SU-DHL-6 (cell line): ENCODE results near the gene CRYBG3.
"Not testable (repeated sequence)": the region's sequence is repeated elsewhere in the genome, so short reads cannot be mapped to it uniquely, and the experiment has no call there.

ENCODE experiments used
- H2AFZ ChIP-seq: fragments of 200-600 bp; sonication (generic); 2 replicates; pipeline ENCODE4 v1.6.1; 2014; ENCODE audit warnings: low read depth, mild to moderate bottlenecking, moderate library complexity, mixed read lengths, antibody characterized with exemption, low read length; ENCODE audit not compliant: severe bottlenecking
- H3F3A ChIP-seq: fragments of 200-600 bp; shearing (Covaris generic); 2 replicates; pipeline ENCODE4 v1.6.0; 2016; ENCODE audit warnings: antibody characterized with exemption, mild to moderate bottlenecking; ENCODE audit not compliant: insufficient read depth
- H3K27ac ChIP-seq: fragments of 200-600 bp; sonication (generic); 2 replicates; pipeline ENCODE4 v1.5.1; 2016; ENCODE audit warnings: low read depth, mild to moderate bottlenecking, low read length, moderate library complexity, mixed read lengths
- H3K27me3 ChIP-seq: fragments of 200-600 bp; sonication (generic), shearing (Covaris generic); 2 replicates; pipeline ENCODE4 v1.6.0; 2014; ENCODE audit warnings: mild to moderate bottlenecking, low read length
- H3K36me3 ChIP-seq: fragments of 200-600 bp; sonication (generic); 2 replicates; pipeline ENCODE4 v1.6.1; 2014; ENCODE audit warnings: mild to moderate bottlenecking, low read length, mixed read lengths
- H3K4me2 ChIP-seq: fragments of 300-600, 200-600 bp; shearing (Covaris generic), sonication (generic); 2 replicates; pipeline ENCODE4 v1.6.0; 2014; ENCODE audit warnings: low read length, low read depth, mild to moderate bottlenecking; ENCODE audit not compliant: poor library complexity, severe bottlenecking
- H3K4me3 ChIP-seq: fragments of 200-600 bp; sonication (generic); 2 replicates; pipeline ENCODE4 v1.5.1; 2014; ENCODE audit warnings: antibody characterized with exemption, low read length, mild to moderate bottlenecking, mixed read lengths; ENCODE audit not compliant: insufficient read depth, poor library complexity, severe bottlenecking
- H3K79me2 ChIP-seq: fragments of 200-600 bp; sonication (generic); 2 replicates; pipeline ENCODE4 v1.6.1; 2014; ENCODE audit warnings: mild to moderate bottlenecking, low read length, moderate library complexity; ENCODE audit not compliant: insufficient read depth
- H3K9ac ChIP-seq: fragments of 200-600 bp; sonication (generic); 2 replicates; pipeline ENCODE4 v1.7.0; 2014; ENCODE audit warnings: mild to moderate bottlenecking, low read length
- H3K9me2 ChIP-seq: fragments of 200-600 bp; sonication (generic); replicated peaks from 2 replicates; pipeline ENCODE4 v1.6.1; 2014; ENCODE audit warnings: low read length; ENCODE audit not compliant: insufficient read depth
- H3K9me3 ChIP-seq: fragments of 200-600 bp; sonication (generic); 2 replicates; pipeline ENCODE4 v1.6.1; 2014; ENCODE audit warnings: low read length, mixed read lengths; ENCODE audit not compliant: insufficient read depth
- H4K20me1 ChIP-seq: fragments of 200-600 bp; sonication (generic); 2 replicates; pipeline ENCODE4 v1.6.1; 2014; ENCODE audit warnings: low read depth, mild to moderate bottlenecking, antibody characterized with exemption, low read length, moderate library complexity, mixed read lengths
- CTCF ChIP-seq: fragments of 200-600 bp; sonication (generic); IDR thresholded peaks from one replicate; pipeline ENCODE4 v1.5.1; 2017; ENCODE audit warnings: antibody characterized with exemption, mild to moderate bottlenecking, low read length, moderate library complexity; ENCODE audit not compliant: insufficient read depth, poor library complexity, severe bottlenecking
- EZH2phosphoT487 ChIP-seq: fragments of 200-600 bp; sonication (generic), shearing (Covaris generic); conservative IDR thresholded peaks from 2 replicates; pipeline ENCODE4 v1.6.1; 2018; ENCODE audit warnings: mild to moderate bottlenecking, antibody characterized with exemption, low read length, moderate library complexity, mixed read lengths

The CRYBG3 gene

GRCh38 chr3:97896129-97896528 lies 74.3 kb downstream of the CRYBG3 start:
- TF ChIP-seq EZH2phosphoT487 (no peak), CTCF (no peak)
- no peak overlapping the region for H2AFZ ChIP-seq
- no peak overlapping the region for H3K4me3 ChIP-seq
- H3F3A ChIP-seq, result no peaks in the 10 kb centered on the region
- H3K9me2 ChIP-seq, result no peaks in the 10 kb centered on the region
- no peak overlapping the region for H3K27ac ChIP-seq
- H3K27me3 ChIP-seq, result no peaks in the 10 kb centered on the region
- no peak overlapping the region for H3K4me2 ChIP-seq
- no peaks in the 10 kb centered on the region for H3K9me3 ChIP-seq
- H3K36me3 ChIP-seq, result no peaks in the 10 kb centered on the region
- no peaks in the 10 kb centered on the region for H3K79me2 ChIP-seq
- no peaks in the 10 kb centered on the region for H4K20me1 ChIP-seq
- H3K9ac ChIP-seq, result no peak overlapping the region

- no peaks in the 10 kb centered on the region for H3K79me2 ChIP-seq
- H3F3A ChIP-seq, result no peaks in the 10 kb centered on the region
- no peak overlapping the region for H3K9ac ChIP-seq
- H3K9me2 ChIP-seq, result no peaks in the 10 kb centered on the region
- TF ChIP-seq EZH2phosphoT487, result no peak
- TF ChIP-seq CTCF, result no peak
- no peaks in the 10 kb centered on the region for H4K20me1 ChIP-seq
- H3K4me3 ChIP-seq, result no peak overlapping the region
- H3K27me3 ChIP-seq, result no peaks in the 10 kb centered on the region
- no peaks in the 10 kb centered on the region for H3K9me3 ChIP-seq
- no peaks in the 10 kb centered on the region for H3K36me3 ChIP-seq
- no peak overlapping the region for H2AFZ ChIP-seq
- H3K4me2 ChIP-seq, result no peak overlapping the region
- H3K27ac ChIP-seq, result no peak overlapping the region
These were observed 74.7 kb downstream of the CRYBG3 start for GRCh38 chr3:97896547-97896946.

- Histone ChIP-seq H3K4me2 (no peak overlapping the region), H3K9me3 (no peaks in the 10 kb centered on the region), H3K36me3 (no peaks in the 10 kb centered on the region), H4K20me1 (no peaks in the 10 kb centered on the region), H3K27ac (no peak overlapping the region), H3K79me2 (no peaks in the 10 kb centered on the region), H3K27me3 (no peaks in the 10 kb centered on the region), H3K9me2 (no peaks in the 10 kb centered on the region), H3K9ac (no peak overlapping the region), H3F3A (no peaks in the 10 kb centered on the region), H3K4me3 (no peak overlapping the region), H2AFZ (no peak overlapping the region)
- no peak for TF ChIP-seq EZH2phosphoT487
These were observed 77.5 kb downstream of the CRYBG3 start for GRCh38 chr3:97899331-97899730.

GRCh38 chr3:97901313-97902248 lies 79.8 kb downstream of the CRYBG3 start:
- Histone ChIP-seq H2AFZ (no peak overlapping the region), H3K9me3 (no peaks in the 10 kb centered on the region), H3K79me2 (no peaks in the 10 kb centered on the region), H3K9me2 (no peaks in the 10 kb centered on the region), H3K27me3 (no peaks in the 10 kb centered on the region), H3K36me3 (no peaks in the 10 kb centered on the region), H3K4me3 (no peak overlapping the region), H3K4me2 (no peak overlapping the region), H3F3A (no peaks in the 10 kb centered on the region), H3K9ac (no peak overlapping the region), H4K20me1 (no peaks in the 10 kb centered on the region), H3K27ac (no peak overlapping the region)
- TF ChIP-seq EZH2phosphoT487 (no peak), CTCF (no peak)

GRCh38 chr3:97909830-97910229 lies 88.0 kb downstream of the CRYBG3 start:
- H3K4me3 ChIP-seq, H3K36me3 ChIP-seq, H3K9me2 ChIP-seq, H3K4me2 ChIP-seq, H3F3A ChIP-seq, H4K20me1 ChIP-seq, H3K27me3 ChIP-seq, H3K9me3 ChIP-seq, H2AFZ ChIP-seq, H3K27ac ChIP-seq, H3K9ac ChIP-seq, H3K79me2 ChIP-seq: not testable (repeated sequence)
